Stomach (tissue), 4 donors: Measurements from ENCODE around the gene BPNT1.

ENCODE experiments used
- CTCF ChIP-seq, 7 experiments: fragments of 450-650 bp in 4 of 7; fragments of 200-600 bp in 3 of 7; sonication (generic) in 3 of 7; IDR thresholded peaks; one replicate each; pipeline ENCODE4 v1.5.1; 2016 to 2019; ENCODE audit warnings: antibody characterized with exemption in 7 of 7, control low read depth in 2 of 7, mild to moderate bottlenecking in 1 of 7
- EP300 ChIP-seq: sonication (generic); formaldehyde crosslinking; IDR thresholded peaks from one replicate; pipeline ENCODE4 v1.6.1; 2017; ENCODE audit warnings: antibody characterized with exemption
- POLR2A ChIP-seq, 4 donors: fragments of 450-650 bp; IDR thresholded peaks; one replicate each; pipeline ENCODE4 v1.6.1; 2016; ENCODE audit warnings: antibody characterized with exemption in 4 of 4, control low read depth in 2 of 4, mild to moderate bottlenecking in 1 of 4, moderate library complexity in 1 of 4

DNA sequence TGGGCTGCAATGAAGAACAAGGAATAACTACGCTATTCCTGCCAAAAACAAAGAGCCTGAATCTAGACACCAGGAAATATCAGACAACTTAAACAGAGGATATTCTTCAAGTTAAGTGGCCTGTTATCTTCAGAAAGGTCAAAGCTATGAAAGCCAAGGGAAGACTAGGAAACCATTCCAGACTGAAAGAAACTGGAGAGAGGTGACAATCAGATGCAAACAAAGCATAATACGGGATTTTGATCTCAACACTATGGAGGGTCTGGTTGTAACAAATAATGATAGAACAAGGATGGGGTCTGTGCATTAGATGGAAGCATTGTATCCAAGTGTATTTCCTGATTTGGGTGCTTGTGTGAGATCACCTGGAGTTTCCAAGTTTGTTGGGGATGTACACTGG is 45.9 kb downstream of the BPNT1 start:
- TF ChIP-seq CTCF (IDR thresholded peaks at IDR 0.05) (no peak), POLR2A (IDR thresholded peaks at IDR 0.05) (no peak), EP300 (no peak)
